ENCODE results near the gene RCC1.
"Not testable (repeated sequence)": the region's sequence is repeated elsewhere in the genome, so short reads cannot be mapped to it uniquely, and the experiment has no call there.

The RCC1 gene

GRCh38 chr1:28512058-28512611 is 6.3 kb downstream of the RCC1 start:
- DNase-seq, result no peak

GRCh38 chr1:28514445-28514933 is 8.6 kb downstream of the RCC1 start:
- not testable (repeated sequence) for DNase-seq

GRCh38 chr1:28516518-28516956 is 10.7 kb downstream of the RCC1 start:
- no peak for DNase-seq

GRCh38 chr1:28517649-28517999 is 11.8 kb downstream of the RCC1 start:
- peak in 1 of 2 experiments; percentile 68 for DNase-seq

GRCh38 chr1:28518000-28518744 is 12.3 kb downstream of the RCC1 start:
- peak; percentile 71 to 92 for DNase-seq

GRCh38 chr1:28518745-28519341 is 13.0 kb downstream of the RCC1 start:
- no peak for DNase-seq

GRCh38 chr1:28519946-28520725 is 14.3 kb downstream of the RCC1 start:
- DNase-seq, result no peak

GRCh38 chr1:28520796-28521195 is 15.0 kb downstream of the RCC1 start:
- DNase-seq, result not testable (repeated sequence)

GRCh38 chr1:28521502-28522164 is 15.8 kb downstream of the RCC1 start:
- DNase-seq, result no peak

GRCh38 chr1:28522537-28522936 is 16.7 kb downstream of the RCC1 start:
- not testable (repeated sequence) for DNase-seq

- not testable (repeated sequence) for DNase-seq
Observed at GRCh38 chr1:28525002-28525642, 19.3 kb downstream of the RCC1 start.

- DNase-seq, result no peak
Observed at GRCh38 chr1:28526886-28527285, 21.0 kb downstream of the RCC1 start.

- no peak for DNase-seq
Observed at GRCh38 chr1:28530456-28530855, 24.6 kb downstream of the RCC1 start.

- DNase-seq, result no peak
Observed at GRCh38 chr1:28534671-28535070, 28.8 kb downstream of the RCC1 start.

- no peak for DNase-seq
Observed at GRCh38 chr1:28535180-28535579, 29.3 kb downstream of the RCC1 start.

- no peak for DNase-seq
Observed at GRCh38 chr1:28537457-28538199, 31.8 kb downstream of the RCC1 start.

- no peak for DNase-seq
Observed at GRCh38 chr1:28538286-28538685, 32.4 kb downstream of the RCC1 start.

- no peak for DNase-seq
Observed at GRCh38 chr1:28540651-28541050, 34.8 kb downstream of the RCC1 start.

GRCh38 chr1:28541414-28542015 is 35.7 kb downstream of the RCC1 start:
- not testable (repeated sequence) for DNase-seq

- DNase-seq, result no peak
Observed at GRCh38 chr1:28545246-28545628, 39.4 kb downstream of the RCC1 start.

- no peak for DNase-seq
Observed at GRCh38 chr1:28548318-28548717, 42.5 kb downstream of the RCC1 start.
